Kidney epithelial cell (primary cell): ENCODE results near the gene SMS. TPM values are rescaled to one million over a fixed set of nuclear protein-coding genes. Genes with fewer than 3 reads are reported as not detected.

Experiments used
- DNase-seq: peaks from one replicate; pipeline ENCODE4 v3.0.0-alpha.2; 2010; ENCODE audit warnings: low read depth
- H3K27me3 ChIP-seq: 2 replicates; pipeline ENCODE4 v1.6.0; 2011; ENCODE audit warnings: low read length; ENCODE audit not compliant: control insufficient read depth, insufficient read depth
- H3K36me3 ChIP-seq: 2 replicates; pipeline ENCODE4 v1.5.1; 2011; ENCODE audit warnings: low read length; ENCODE audit not compliant: control insufficient read depth, insufficient read depth
- H3K4me3 ChIP-seq: 2 replicates; pipeline ENCODE4 v1.5.1; 2011; ENCODE audit warnings: low read depth, mild to moderate bottlenecking, control low read depth, low read length
- total RNA-seq: library from RNA; depleted of rRNA; stranded (reverse); fragments of >200 nt; gene quantifications from 2 replicates; pipeline ENCODE4 v1.2.3, GENCODE V29; 2015
- TF ChIP-seq, protein P1 (sequence below): IDR thresholded peaks from 2 replicates; pipeline ENCODE4 v1.5.1; 2011; ENCODE audit warnings: mild to moderate bottlenecking, moderate library complexity, low read length, control low read depth, inconsistent platforms; ENCODE audit not compliant: insufficient read depth, poor library complexity, severe bottlenecking

The SMS gene
- total RNA-seq, 1 donor from 2014 or later: 142 TPM

DNA sequence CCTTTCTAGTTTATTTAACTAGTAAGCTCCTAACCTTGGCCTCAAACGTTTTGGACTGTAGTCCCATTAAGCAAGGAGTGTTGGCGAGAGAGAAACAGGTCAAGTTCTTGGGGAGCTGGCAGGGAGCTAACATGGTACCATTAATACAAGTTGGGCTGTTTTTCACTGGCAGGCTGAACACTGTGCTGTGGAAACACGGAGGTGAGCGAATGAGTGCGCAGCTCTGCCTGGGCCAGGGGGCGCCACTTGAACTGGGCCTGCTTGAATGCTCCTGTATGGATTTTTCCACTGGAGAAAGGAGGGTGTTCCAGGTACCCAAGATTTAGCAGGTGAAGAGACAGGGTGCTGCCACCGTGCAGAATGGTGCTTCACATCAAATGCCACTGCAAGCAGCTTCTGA lies 7.4 kb upstream of the SMS start:
- TF ChIP-seq, protein P1, sequence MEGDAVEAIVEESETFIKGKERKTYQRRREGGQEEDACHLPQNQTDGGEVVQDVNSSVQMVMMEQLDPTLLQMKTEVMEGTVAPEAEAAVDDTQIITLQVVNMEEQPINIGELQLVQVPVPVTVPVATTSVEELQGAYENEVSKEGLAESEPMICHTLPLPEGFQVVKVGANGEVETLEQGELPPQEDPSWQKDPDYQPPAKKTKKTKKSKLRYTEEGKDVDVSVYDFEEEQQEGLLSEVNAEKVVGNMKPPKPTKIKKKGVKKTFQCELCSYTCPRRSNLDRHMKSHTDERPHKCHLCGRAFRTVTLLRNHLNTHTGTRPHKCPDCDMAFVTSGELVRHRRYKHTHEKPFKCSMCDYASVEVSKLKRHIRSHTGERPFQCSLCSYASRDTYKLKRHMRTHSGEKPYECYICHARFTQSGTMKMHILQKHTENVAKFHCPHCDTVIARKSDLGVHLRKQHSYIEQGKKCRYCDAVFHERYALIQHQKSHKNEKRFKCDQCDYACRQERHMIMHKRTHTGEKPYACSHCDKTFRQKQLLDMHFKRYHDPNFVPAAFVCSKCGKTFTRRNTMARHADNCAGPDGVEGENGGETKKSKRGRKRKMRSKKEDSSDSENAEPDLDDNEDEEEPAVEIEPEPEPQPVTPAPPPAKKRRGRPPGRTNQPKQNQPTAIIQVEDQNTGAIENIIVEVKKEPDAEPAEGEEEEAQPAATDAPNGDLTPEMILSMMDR: no peak

GRCh38 chrX:21934414-21934813 lies 6.1 kb upstream of the SMS start:
- no peak for DNase-seq
- H3K27me3 ChIP-seq: no peaks in the 10 kb centered on the region
- TF ChIP-seq, protein P1: no peak
- no peak overlapping the region for H3K4me3 ChIP-seq
- H3K36me3 ChIP-seq: no peaks in the 10 kb centered on the region

More for the DNA sequence above, 7.4 kb upstream of the SMS start:
- Histone ChIP-seq H3K27me3 (no peaks in the 10 kb centered on the region), H3K36me3 (no peaks in the 10 kb centered on the region), H3K4me3 (no peak overlapping the region)
- no peak for DNase-seq

- Histone ChIP-seq H3K36me3 (no peaks in the 10 kb centered on the region), H3K27me3 (no peaks in the 10 kb centered on the region), H3K4me3 (peak overlapping the region; percentile 64)
- TF ChIP-seq, protein P1: no peak
- DNase-seq: no peak
Observed at GRCh38 chrX:21939906-21940305, 603 bp upstream of the SMS start.

DNA sequence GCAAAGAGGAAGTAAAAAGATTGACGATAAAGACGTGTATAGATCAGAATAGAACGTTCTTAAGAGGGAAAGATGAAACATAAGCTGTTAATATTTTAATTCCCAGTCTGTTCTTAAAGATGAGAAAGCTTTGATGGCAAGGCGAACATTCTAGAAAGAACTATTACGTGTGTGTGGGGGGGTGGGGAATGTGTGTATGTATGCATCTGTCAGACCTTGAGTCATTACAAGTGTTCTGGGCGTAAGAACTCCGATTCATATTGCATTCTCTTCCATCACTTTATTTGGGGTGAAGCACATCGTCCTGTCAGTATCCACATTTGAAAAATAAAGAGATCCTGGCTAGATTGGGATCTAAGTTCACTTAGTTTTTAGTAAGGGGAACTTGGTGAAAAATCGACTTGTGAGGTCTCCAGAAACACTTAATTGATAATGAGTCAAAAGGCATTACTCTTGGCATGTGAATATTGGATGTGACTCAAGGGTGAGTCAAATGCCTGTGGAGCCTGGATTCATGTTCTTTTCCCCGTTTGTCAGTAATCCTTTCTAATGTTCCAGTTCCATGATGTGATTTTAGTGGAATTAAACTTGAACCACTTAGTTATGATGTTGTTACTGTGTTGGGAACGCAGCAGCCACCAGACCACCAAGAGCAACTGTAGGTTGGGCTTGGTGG lies 3.1 kb downstream of the SMS start:
- Histone ChIP-seq H3K27me3 (no peaks in the 10 kb centered on the region), H3K36me3 (no peaks in the 10 kb centered on the region), H3K4me3 (peak overlapping the region; percentile 49)
- TF ChIP-seq, protein P1: no peak
- DNase-seq: peak; percentile 68

DNA sequence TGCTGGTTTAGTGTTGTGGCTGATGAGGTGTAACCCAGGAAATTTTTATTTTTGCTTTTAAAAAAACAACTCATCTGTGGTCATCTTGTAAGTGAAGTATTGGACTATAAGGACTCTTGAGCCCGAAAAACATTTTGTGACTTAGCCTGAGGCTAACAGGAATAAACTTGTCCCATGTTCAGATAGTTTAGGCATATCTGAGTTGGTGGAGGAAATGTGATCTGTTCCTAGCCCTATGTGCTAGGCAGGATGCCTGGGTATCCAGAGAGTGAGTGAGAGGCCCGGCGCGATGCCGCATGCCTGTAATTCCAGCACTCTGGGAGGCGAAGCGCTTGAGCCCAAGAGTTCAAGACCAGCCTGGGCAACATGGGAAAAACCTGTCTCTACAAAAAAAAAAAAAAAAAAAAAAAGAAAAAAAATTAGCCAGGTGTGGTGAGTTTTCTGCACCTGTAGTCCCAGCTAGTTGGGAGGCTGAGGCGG lies 3.7 kb downstream of the SMS start:
- Histone ChIP-seq H3K4me3 (peak overlapping the region; percentile 9), H3K36me3 (no peaks in the 10 kb centered on the region), H3K27me3 (no peaks in the 10 kb centered on the region)
- no peak for DNase-seq
- TF ChIP-seq, protein P1: no peak
